Activated CD8-positive, alpha-beta T cell treated with anti-CD3 and anti-CD28 coated beads for 36 hours (primary cell): Measurements from ENCODE around the gene SLX4IP. TPM values are rescaled to one million over a fixed set of nuclear protein-coding genes. Genes with fewer than 3 reads are reported as not detected.

ENCODE experiments used
- ATAC-seq: fragments of 200-7000 bp; cut with Tn5 transposase; one replicate; pipeline ENCODE4 v1.10.0; 2021; ENCODE audit warnings: mild to moderate bottlenecking, moderate library complexity
- CTCF ChIA-PET: fragments of 350-600 bp; sonication (Branson Sonifier 250); formaldehyde crosslinking; loops from one replicate; lab custom pipeline; 2021; ENCODE audit warnings: antibody characterized with exemption; lab: Charles Lee
- POLR2A ChIA-PET: fragments of 350-600 bp; sonication (Branson Sonifier 250); formaldehyde crosslinking; loops from one replicate; lab custom pipeline; 2021; ENCODE audit warnings: antibody characterized with exemption; lab: Charles Lee
- DNase-seq: peaks from one replicate; pipeline ENCODE4 v3.0.0-alpha.2; 2020
- H3K27ac Mint-ChIP-seq: one replicate; pipeline ENCODE4 v1.8.0; 2021; ENCODE audit warnings: mild to moderate bottlenecking, mixed read lengths
- H3K27me3 Mint-ChIP-seq: one replicate; pipeline ENCODE4 v1.8.0; 2021; ENCODE audit warnings: mixed read lengths
- H3K36me3 Mint-ChIP-seq: one replicate; pipeline ENCODE4 v1.8.0; 2021; ENCODE audit warnings: low read depth, mixed read lengths
- H3K4me1 Mint-ChIP-seq: one replicate; pipeline ENCODE4 v1.8.0; 2021; ENCODE audit warnings: low read depth, mixed read lengths
- H3K4me3 Mint-ChIP-seq: one replicate; pipeline ENCODE4 v1.8.0; 2021; ENCODE audit warnings: mild to moderate bottlenecking, moderate library complexity, mixed read lengths
- H3K9me3 Mint-ChIP-seq: one replicate; pipeline ENCODE4 v1.8.0; 2021; ENCODE audit warnings: mixed read lengths
- intact Hi-C: fragments of 100-400 bp; cut with micrococcal nuclease; formaldehyde crosslinking; loops from one replicate; pipeline ENCODE4 v1.10.0; 2022
- total RNA-seq, 2 experiments: library from RNA; stranded (reverse); gene quantifications; one replicate each; pipeline ENCODE4 v1.2.3, GENCODE V29; 2021
- TF ChIP-seq, protein P1 (sequence below): fragments of 200-600 bp; IDR thresholded peaks from one replicate; pipeline ENCODE4 v1.8.0; 2022; ENCODE audit warnings: antibody characterized with exemption, mild to moderate bottlenecking

SLX4IP gene
- total RNA-seq, 2 experiments from 2014 or later: 6.5 to 7.3 TPM

DNA sequence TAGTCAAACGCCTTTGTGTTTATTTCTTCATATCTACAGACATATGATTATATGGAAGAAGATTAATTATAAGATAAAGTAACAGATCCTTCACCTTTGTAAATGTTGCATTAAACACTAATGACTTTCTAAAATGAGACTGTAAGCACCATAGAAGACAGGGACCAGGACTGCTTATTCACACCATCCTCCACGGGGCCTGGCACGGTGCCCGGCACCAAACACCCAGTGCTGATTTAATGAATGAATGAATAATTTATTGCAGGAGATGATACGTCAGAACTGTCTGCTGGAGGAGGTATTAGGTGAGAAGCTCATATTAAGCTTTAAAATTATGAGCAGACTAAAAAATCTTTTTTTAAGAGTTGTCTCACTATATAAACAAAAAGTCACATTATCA lies 88.3 kb downstream of the SLX4IP start:
- Mint-ChIP-seq H3K4me1 (peaks cover 29% of the 10 kb centered on the region), H3K27me3 (no peaks in the 10 kb centered on the region), H3K4me3 (no peak overlapping the region), H3K9me3 (no peaks in the 10 kb centered on the region), H3K36me3 (peaks cover 4% of the 10 kb centered on the region), H3K27ac (no peak overlapping the region)
- intact Hi-C loops: no loop called here
- ChIA-PET CTCF (no interaction called here), POLR2A (no interaction called here)
- no peak for ATAC-seq
- TF ChIP-seq, protein P1, sequence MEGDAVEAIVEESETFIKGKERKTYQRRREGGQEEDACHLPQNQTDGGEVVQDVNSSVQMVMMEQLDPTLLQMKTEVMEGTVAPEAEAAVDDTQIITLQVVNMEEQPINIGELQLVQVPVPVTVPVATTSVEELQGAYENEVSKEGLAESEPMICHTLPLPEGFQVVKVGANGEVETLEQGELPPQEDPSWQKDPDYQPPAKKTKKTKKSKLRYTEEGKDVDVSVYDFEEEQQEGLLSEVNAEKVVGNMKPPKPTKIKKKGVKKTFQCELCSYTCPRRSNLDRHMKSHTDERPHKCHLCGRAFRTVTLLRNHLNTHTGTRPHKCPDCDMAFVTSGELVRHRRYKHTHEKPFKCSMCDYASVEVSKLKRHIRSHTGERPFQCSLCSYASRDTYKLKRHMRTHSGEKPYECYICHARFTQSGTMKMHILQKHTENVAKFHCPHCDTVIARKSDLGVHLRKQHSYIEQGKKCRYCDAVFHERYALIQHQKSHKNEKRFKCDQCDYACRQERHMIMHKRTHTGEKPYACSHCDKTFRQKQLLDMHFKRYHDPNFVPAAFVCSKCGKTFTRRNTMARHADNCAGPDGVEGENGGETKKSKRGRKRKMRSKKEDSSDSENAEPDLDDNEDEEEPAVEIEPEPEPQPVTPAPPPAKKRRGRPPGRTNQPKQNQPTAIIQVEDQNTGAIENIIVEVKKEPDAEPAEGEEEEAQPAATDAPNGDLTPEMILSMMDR: no peak
- no peak for DNase-seq

DNA sequence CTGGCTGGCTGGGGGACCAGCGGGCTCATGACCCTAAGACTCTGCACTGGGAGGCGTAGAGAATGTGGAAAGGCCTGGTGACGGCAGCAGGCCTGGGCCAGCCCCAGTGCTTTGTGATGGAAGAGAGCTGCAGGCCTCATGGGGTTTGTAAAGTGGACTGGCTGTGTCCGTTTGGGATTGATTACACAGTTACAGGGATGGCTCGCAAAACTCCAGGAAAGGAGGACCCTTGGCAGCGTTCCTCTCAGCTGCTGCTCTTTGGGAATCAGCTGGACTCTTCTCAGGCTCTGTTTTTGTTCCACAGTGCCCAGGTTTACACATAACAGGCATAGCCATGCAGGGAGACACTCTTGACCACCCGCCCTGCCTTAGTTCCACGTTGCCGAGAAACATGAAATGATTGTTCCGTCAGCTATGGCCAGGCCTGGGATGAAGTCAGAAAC lies 89.0 kb downstream of the SLX4IP start:
- H3K4me1 Mint-ChIP-seq: peaks cover 29% of the 10 kb centered on the region
- CTCF ChIA-PET: interaction anchor here (1.4 kb wide), 1 partner anchor 11 kb away, joined by 4 read pairs; no protein-coding TSS in a partner anchor
- no peaks in the 10 kb centered on the region for H3K27me3 Mint-ChIP-seq
- no peak for ATAC-seq
- H3K36me3 Mint-ChIP-seq: peaks cover 4% of the 10 kb centered on the region
- intact Hi-C loops: no loop called here
- TF ChIP-seq, protein P1: no peak
- no peak overlapping the region for H3K27ac Mint-ChIP-seq
- H3K9me3 Mint-ChIP-seq: no peaks in the 10 kb centered on the region
- DNase-seq: no peak
- H3K4me3 Mint-ChIP-seq: no peak overlapping the region
- POLR2A ChIA-PET: no interaction called here

DNA sequence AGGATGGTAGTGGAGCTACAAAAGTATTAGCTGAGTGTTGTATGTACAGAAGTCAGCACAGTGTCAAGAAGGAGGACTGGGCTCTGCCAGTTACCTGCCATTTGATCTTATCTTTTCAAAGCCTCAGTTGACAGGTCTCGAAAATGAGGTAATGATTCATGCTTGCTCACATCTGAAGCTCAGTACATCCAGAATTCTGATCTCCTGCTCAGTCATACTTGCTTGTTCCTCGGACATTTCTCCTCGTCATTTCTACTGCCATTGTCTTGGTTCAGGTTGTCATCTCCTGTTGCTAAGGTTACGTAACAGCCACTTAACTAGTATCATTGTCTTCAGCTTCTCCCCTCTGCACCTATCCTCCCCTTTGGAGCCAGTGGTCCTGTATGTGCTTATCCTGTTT lies 89.5 kb downstream of the SLX4IP start:
- ChIA-PET CTCF (interaction anchor here (1.4 kb wide), 1 partner anchor 11 kb away, joined by 4 read pairs; no protein-coding TSS in a partner anchor), POLR2A (no interaction called here)
- Mint-ChIP-seq H3K27me3 (no peaks in the 10 kb centered on the region), H3K4me1 (peaks cover 23% of the 10 kb centered on the region), H3K4me3 (no peak overlapping the region), H3K9me3 (no peaks in the 10 kb centered on the region), H3K27ac (no peak overlapping the region), H3K36me3 (peaks cover 4% of the 10 kb centered on the region)
- intact Hi-C loops: no loop called here
- TF ChIP-seq, protein P1: no peak
- DNase-seq (no peak), ATAC-seq (no peak)

DNA sequence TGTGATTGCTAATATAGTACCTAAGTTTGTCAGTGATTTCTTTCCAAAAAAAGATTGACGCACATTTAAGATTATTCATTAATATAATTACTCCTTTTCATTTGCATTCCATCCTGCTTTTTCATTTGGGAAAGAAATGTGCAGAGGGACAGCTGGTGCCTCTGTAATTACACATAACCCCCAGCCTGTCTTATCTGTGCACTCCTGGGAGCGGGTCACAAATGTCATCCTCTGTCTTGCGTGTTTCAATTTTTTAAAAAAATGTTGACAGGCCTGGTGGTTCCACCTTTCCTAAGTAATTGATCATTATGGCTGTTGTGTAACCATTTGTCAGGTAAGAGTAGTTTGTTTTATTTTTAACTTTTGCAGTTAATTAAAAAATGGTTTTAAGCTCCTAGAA lies 92.7 kb downstream of the SLX4IP start:
- peaks cover 4% of the 10 kb centered on the region for H3K36me3 Mint-ChIP-seq
- TF ChIP-seq, protein P1: no peak
- CTCF ChIA-PET: no interaction called here
- ATAC-seq (no peak), DNase-seq (no peak)
- no peak overlapping the region for H3K27ac Mint-ChIP-seq
- POLR2A ChIA-PET: no interaction called here
- intact Hi-C loops: no loop called here
- no peaks in the 10 kb centered on the region for H3K27me3 Mint-ChIP-seq
- no peak overlapping the region for H3K4me3 Mint-ChIP-seq
- H3K4me1 Mint-ChIP-seq: peaks cover 10% of the 10 kb centered on the region
- H3K9me3 Mint-ChIP-seq: no peaks in the 10 kb centered on the region

DNA sequence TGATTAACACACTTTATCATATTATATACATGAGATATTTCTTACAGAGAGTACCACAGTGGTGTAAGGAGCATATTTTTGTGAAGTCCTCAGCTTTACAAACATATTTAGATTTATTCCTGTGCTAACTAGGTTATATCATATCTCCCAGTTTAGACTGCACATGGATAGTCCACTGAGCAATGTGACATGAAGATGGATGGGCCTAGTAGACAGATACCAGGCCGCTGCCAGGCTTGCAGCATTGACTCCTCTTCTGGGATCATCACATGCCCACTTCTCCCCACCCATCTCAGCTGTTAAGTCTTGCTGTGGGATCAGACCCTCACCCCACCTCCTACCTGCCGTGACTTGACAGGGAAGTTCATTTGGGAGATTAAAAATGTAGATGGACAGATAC lies 95.8 kb downstream of the SLX4IP start:
- Mint-ChIP-seq H3K4me3 (no peak overlapping the region), H3K4me1 (peaks cover 9% of the 10 kb centered on the region), H3K36me3 (peaks cover 2% of the 10 kb centered on the region), H3K27ac (no peak overlapping the region), H3K9me3 (no peaks in the 10 kb centered on the region), H3K27me3 (no peaks in the 10 kb centered on the region)
- POLR2A ChIA-PET: interaction anchor here (1.0 kb wide), 1 partner anchor 96 kb away, joined by 3 read pairs; the partner anchor contains the start of gene SLX4IP
- intact Hi-C loops: no loop called here
- CTCF ChIA-PET: no interaction called here
- DNase-seq (no peak), ATAC-seq (no peak)
- TF ChIP-seq, protein P1: no peak
